Naive thymus-derived CD4-positive, alpha-beta T cell (primary cell): Measurements from ENCODE around the gene RDH5. TPM values are rescaled to one million over a fixed set of nuclear protein-coding genes. Genes with fewer than 3 reads are reported as not detected.

Experiments used
- ATAC-seq: fragments of 150-1000 bp; cut with Tn5 transposase; 2 replicates; pipeline ENCODE4 v1.10.0; 2021; ENCODE audit warnings: mild to moderate bottlenecking, moderate library complexity
- CTCF ChIA-PET: fragments of 350-600 bp; sonication (Branson Sonifier 250); formaldehyde crosslinking; loops from one replicate; lab custom pipeline; 2021; ENCODE audit warnings: antibody characterized with exemption; lab: Charles Lee
- POLR2A ChIA-PET: fragments of 350-600 bp; sonication (Branson Sonifier 250); formaldehyde crosslinking; loops from one replicate; lab custom pipeline; 2021; ENCODE audit warnings: antibody characterized with exemption, inconsistent platforms; lab: Charles Lee
- DNase-seq, 9 donors: peaks; one replicate each; pipeline versions ENCODE4 v3.0.0 to v3.0.0-alpha.2; 2020 to 2022; ENCODE audit warnings: mixed read lengths in 1 of 9
- H3K27ac ChIP-seq: one replicate; pipeline ENCODE4 v1.7.0; 2013; ENCODE audit warnings: mild to moderate bottlenecking, low read depth, low read length, moderate library complexity
- H3K27me3 ChIP-seq, 2 donors: one replicate each; pipeline ENCODE4 v1.7.0; 2013; ENCODE audit warnings: low read length in 2 of 2, mild to moderate bottlenecking in 2 of 2, moderate library complexity in 2 of 2; ENCODE audit not compliant: control insufficient read depth in 2 of 2, insufficient read depth in 2 of 2
- H3K36me3 ChIP-seq, 3 experiments: 1 replicate in 2 of 3; 2 replicates in 1 of 3; pipeline ENCODE4 v1.7.0; 2013; ENCODE audit warnings: low read length in 3 of 3, mild to moderate bottlenecking in 3 of 3, moderate library complexity in 1 of 3; ENCODE audit not compliant: insufficient read depth in 3 of 3, control insufficient read depth in 2 of 3
- H3K4me1 ChIP-seq, 2 donors: one replicate each; pipeline ENCODE4 v1.7.0; 2013; ENCODE audit warnings: low read length in 2 of 2, mild to moderate bottlenecking in 2 of 2, moderate library complexity in 1 of 2; ENCODE audit not compliant: control insufficient read depth in 2 of 2, insufficient read depth in 2 of 2
- H3K4me3 ChIP-seq: 2 replicates; pipeline ENCODE4 v1.7.0; 2013; ENCODE audit warnings: mild to moderate bottlenecking, low read length
- H3K9me3 ChIP-seq, 3 experiments: 1 replicate in 2 of 3; 2 replicates in 1 of 3; pipeline ENCODE4 v1.7.0; 2013; ENCODE audit warnings: low read length in 3 of 3; ENCODE audit not compliant: control insufficient read depth in 2 of 3
- H3K27ac Mint-ChIP-seq, 9 donors: one replicate each; pipeline ENCODE4 v1.8.0; 2020 to 2022; ENCODE audit warnings: mixed read lengths in 9 of 9, mild to moderate bottlenecking in 8 of 9, moderate library complexity in 5 of 9, inconsistent platforms in 2 of 9
- H3K27me3 Mint-ChIP-seq, 5 donors: one replicate each; pipeline ENCODE4 v1.8.0; 2021 to 2022; ENCODE audit warnings: mixed read lengths in 5 of 5, mild to moderate bottlenecking in 1 of 5
- H3K36me3 Mint-ChIP-seq, 5 donors: one replicate each; pipeline ENCODE4 v1.8.0; 2020 to 2022; ENCODE audit warnings: mixed read lengths in 5 of 5, mild to moderate bottlenecking in 3 of 5, inconsistent platforms in 1 of 5
- H3K4me1 Mint-ChIP-seq, 7 donors: one replicate each; pipeline ENCODE4 v1.8.0; 2020 to 2022; ENCODE audit warnings: mixed read lengths in 7 of 7, mild to moderate bottlenecking in 3 of 7, inconsistent platforms in 1 of 7
- H3K4me3 Mint-ChIP-seq, 10 donors: one replicate each; pipeline ENCODE4 v1.8.0; 2020 to 2022; ENCODE audit warnings: mild to moderate bottlenecking in 10 of 10, mixed read lengths in 10 of 10, moderate library complexity in 6 of 10, inconsistent platforms in 2 of 10
- H3K9me3 Mint-ChIP-seq, 11 donors: one replicate each; pipeline ENCODE4 v1.8.0; 2020 to 2022; ENCODE audit warnings: mixed read lengths in 11 of 11, mild to moderate bottlenecking in 4 of 11, inconsistent platforms in 1 of 11, moderate library complexity in 1 of 11
- intact Hi-C, 2 donors: fragments of 100-400 bp; cut with micrococcal nuclease; formaldehyde crosslinking; loops; one replicate each; pipeline ENCODE4 v1.15.1; 2023
- polyA plus RNA-seq, 2 donors: library from polyadenylated mRNA; unstranded; fragments of 300-500 nt; fragmentation: Illumina TruSeq; gene quantifications; one replicate each; pipeline ENCODE4 v1.2.3, GENCODE V29; 2021
- total RNA-seq, 6 experiments: library from RNA in 5 of 6; stranded (reverse) in 5 of 6; gene quantifications; 1 replicate in 5 of 6; 2 replicates in 1 of 6; pipeline ENCODE4 v1.2.3 and lab custom pipeline; 2021 to 2026

Gene RDH5
- total and polyA plus RNA-seq, 7 experiments from 2014 or later: 0.67 to 24.9 (median 14.9) TPM

DNA sequence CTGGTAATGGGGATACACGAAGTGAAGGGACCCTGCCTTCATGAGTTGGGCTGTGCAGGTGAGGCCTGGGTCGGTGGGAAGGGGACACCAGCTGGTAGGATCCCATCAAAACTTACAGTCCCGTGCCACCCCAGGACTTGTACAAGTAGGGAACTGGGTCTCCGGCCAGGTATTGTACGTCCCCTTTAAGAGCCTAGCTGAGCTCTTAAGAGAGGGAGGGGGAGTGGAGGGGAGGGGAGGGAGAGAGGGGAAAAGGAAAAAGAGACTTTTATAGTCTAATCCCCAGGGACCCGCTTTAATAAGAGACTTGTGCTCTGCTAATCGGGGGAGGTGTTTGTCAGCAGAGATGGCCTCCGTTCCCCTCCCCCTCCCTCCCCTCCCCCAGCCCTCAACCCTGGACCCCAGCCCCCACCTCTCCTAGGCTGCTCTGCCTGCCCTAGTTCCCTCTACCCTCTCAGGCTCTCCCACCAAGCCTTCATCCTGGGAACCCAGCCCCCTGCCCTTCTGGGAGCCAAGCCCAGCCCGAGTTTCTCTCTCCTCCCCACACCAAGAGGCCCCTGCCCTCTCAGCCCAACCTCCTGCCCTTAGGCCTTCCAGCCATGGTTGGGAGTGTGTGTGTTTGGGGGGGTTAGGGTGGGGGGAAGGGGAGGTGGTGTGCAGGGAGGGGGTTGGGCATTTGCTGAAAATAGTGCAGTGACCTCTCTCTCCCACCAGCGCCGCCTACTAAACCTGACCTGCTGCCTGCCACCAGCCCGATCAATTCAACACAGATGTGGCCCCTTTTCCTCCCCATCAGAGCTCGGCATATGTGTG lies 25.4 kb downstream of the RDH5 start:
- Mint-ChIP-seq H3K9me3 (no peaks in the 10 kb centered on the region), H3K27ac (peak overlapping the region in 8 of 9 donors; percentile 67 to 87 (median 81)), H3K27me3 (peaks cover 0 to 8% (median 0%) of the 10 kb centered on the region in 5 donors), H3K4me3 (peak overlapping the region; percentile 46 to 96 (median 93)), H3K36me3 (peaks cover 0 to 6% (median 5%) of the 10 kb centered on the region in 5 donors), H3K4me1 (peaks cover 31 to 46% (median 43%) of the 10 kb centered on the region in 7 donors)
- peak overlapping the region; percentile 63 for H3K27ac ChIP-seq
- H3K36me3 ChIP-seq: peaks cover 0 to 18% (median 0%) of the 10 kb centered on the region in 3 experiments
- DNase-seq: no peak
- H3K4me3 ChIP-seq: no peak overlapping the region
- H3K9me3 ChIP-seq: no peaks in the 10 kb centered on the region
- intact Hi-C loops: no loop called here
- POLR2A ChIA-PET: interaction anchor here (1.0 to 3.0 kb wide), 5 partner anchors 8 to 298 kb away, joined by 3 to 13 read pairs (median 5); partner anchors contain the start of gene RAB5B
- ATAC-seq: no peak
- H3K4me1 ChIP-seq: peaks cover 5 to 19% of the 10 kb centered on the region in 2 donors
- H3K27me3 ChIP-seq: no peaks in the 10 kb centered on the region
- CTCF ChIA-PET: interaction anchor here (0.5 to 1.1 kb wide), 4 partner anchors 11 to 194 kb away, joined by 3 to 5 read pairs (median 4); partner anchors contain the start of gene BLOC1S1

DNA sequence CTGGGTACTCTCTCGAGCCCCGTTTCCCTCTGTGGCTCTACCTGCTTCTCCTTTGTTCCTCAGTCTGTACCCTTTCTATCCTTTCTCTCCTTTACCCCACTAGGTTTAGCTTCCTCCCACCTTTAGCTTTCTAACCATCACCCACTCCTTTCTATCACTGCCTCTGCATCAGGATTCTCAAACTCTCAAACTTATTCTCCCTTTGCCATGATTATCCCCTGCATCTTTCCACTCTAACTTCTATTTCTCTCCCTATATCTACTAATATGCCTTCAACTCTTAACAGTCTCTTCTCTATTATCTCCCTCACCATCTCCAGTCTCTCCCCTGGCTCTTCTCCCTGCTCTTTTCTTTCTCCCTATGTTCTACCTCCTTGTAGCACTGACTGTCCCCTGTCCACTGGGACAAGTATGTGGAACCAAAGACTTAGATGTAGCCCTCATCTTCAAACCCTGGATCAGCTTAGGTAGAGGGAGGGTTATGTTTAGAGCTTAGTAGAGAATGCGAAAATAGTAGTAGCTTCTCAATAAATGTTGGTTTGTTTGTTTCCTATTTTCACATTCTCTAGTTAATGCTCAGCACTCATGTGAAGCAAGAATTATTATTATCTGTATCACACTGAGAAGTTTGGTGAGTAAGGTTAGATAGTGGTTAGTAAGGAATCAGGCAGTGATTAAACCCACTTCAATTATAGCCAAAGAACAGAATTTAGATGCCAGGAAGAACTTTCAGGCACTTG lies 26.1 kb downstream of the RDH5 start:
- ChIA-PET CTCF (interaction anchor here (0.5 to 2.5 kb wide), 6 partner anchors 8 to 209 kb away, joined by 3 to 14 read pairs (median 3); partner anchors contain the start of gene BLOC1S1), POLR2A (interaction anchor here (0.6 to 1.0 kb wide), 4 partner anchors 10 to 305 kb away, joined by 3 read pairs; no protein-coding TSS in a partner anchor)
- H3K27me3 Mint-ChIP-seq: peaks cover 0 to 8% (median 0%) of the 10 kb centered on the region in 5 donors
- H3K36me3 ChIP-seq: peaks cover 0 to 26% (median 3%) of the 10 kb centered on the region in 3 experiments
- H3K4me1 ChIP-seq: peaks cover 5 to 19% of the 10 kb centered on the region in 2 donors
- H3K4me3 ChIP-seq: no peak overlapping the region
- H3K27ac Mint-ChIP-seq: peak overlapping the region; percentile 13 to 78 (median 69)
- peaks cover 0 to 9% (median 6%) of the 10 kb centered on the region in 5 donors for H3K36me3 Mint-ChIP-seq
- peak overlapping the region; percentile 63 for H3K27ac ChIP-seq
- no peak for ATAC-seq
- H3K4me3 Mint-ChIP-seq: peak overlapping the region; percentile 5 to 96 (median 30)
- peaks cover 31 to 46% (median 43%) of the 10 kb centered on the region in 7 donors for H3K4me1 Mint-ChIP-seq
- no peaks in the 10 kb centered on the region for H3K27me3 ChIP-seq
- no peaks in the 10 kb centered on the region for H3K9me3 Mint-ChIP-seq
- DNase-seq: no peak
- no peaks in the 10 kb centered on the region for H3K9me3 ChIP-seq
- intact Hi-C loops: no loop called here

DNA sequence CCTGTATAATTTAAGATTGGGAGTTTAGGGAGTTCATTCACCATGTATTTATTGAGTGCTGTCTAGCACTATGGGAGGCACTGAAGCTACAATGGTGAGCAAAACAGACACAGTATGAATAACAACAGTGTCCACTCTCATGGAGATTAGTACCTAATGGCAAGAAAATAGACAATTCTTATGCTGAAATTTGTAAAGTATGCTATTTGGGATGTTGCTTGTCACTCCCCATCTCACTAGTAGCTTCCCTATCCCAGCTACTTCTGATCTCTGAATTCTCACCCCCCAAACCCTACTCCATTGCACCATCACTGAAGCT lies 26.7 kb downstream of the RDH5 start:
- Histone ChIP-seq H3K27me3 (no peaks in the 10 kb centered on the region), H3K36me3 (peaks cover 0 to 31% (median 4%) of the 10 kb centered on the region in 3 experiments), H3K4me3 (no peak overlapping the region), H3K4me1 (peaks cover 5 to 19% of the 10 kb centered on the region in 2 donors), H3K27ac (peak overlapping the region; percentile 63), H3K9me3 (no peaks in the 10 kb centered on the region)
- Mint-ChIP-seq H3K36me3 (peaks cover 0 to 9% (median 6%) of the 10 kb centered on the region in 5 donors), H3K27ac (peak overlapping the region in 8 of 9 donors; percentile 32 to 78 (median 71)), H3K9me3 (no peaks in the 10 kb centered on the region), H3K27me3 (peaks cover 0 to 5% (median 0%) of the 10 kb centered on the region in 5 donors), H3K4me1 (peaks cover 31 to 46% (median 41%) of the 10 kb centered on the region in 7 donors), H3K4me3 (no peak overlapping the region)
- CTCF ChIA-PET: interaction anchor here (0.5 to 2.5 kb wide), 7 partner anchors 9 to 209 kb away, joined by 3 to 14 read pairs (median 3); partner anchors contain the start of gene BLOC1S1
- ATAC-seq (no peak), DNase-seq (no peak)
- POLR2A ChIA-PET: interaction anchor here (0.6 to 1.2 kb wide), 5 partner anchors 31 to 304 kb away, joined by 3 to 4 read pairs (median 3); partner anchors contain the start of gene BLOC1S1
- intact Hi-C loops: no loop called here

DNA sequence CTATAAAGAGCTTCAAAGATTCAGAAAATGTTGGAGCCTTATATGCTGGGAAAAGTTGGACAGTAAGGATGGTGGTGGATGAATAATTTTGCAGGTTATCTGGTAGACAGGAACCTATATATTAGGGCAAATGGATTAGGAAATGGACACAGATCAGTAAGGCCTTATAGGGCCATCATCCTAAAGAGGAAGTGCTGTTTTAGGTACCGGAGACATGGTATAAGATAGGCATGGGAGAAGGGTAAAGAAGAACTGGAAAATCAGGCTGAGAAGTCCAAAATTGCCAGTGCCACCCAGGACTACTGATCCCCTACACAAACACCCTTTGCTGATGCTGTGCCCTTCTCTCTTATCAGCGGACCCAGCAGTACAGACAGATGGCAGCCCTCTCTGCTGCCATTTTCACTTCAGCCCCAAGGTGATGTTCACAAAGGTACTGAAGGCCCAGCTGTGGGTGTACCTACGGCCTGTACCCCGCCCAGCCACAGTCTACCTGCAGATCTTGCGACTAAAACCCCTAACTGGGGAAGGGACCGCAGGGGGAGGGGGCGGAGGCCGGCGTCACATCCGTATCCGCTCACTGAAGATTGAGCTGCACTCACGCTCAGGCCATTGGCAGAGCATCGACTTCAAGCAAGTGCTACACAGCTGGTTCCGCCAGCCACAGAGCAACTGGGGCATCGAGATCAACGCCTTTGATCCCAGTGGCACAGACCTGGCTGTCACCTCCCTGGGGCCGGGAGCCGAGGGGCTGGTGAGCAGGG lies 28.2 kb downstream of the RDH5 start:
- peaks cover 0 to 9% (median 6%) of the 10 kb centered on the region in 5 donors for H3K36me3 Mint-ChIP-seq
- H3K27me3 ChIP-seq: no peaks in the 10 kb centered on the region
- H3K4me3 ChIP-seq: no peak overlapping the region
- ChIA-PET CTCF (interaction anchor here (1.3 to 2.5 kb wide), 2 partner anchors 8 to 10 kb away, joined by 4 to 14 read pairs; no protein-coding TSS in a partner anchor), POLR2A (interaction anchor here (0.6 to 1.3 kb wide), 6 partner anchors 9 to 263 kb away, joined by 3 to 5 read pairs (median 3); partner anchors contain the start of gene BLOC1S1)
- H3K4me3 Mint-ChIP-seq: no peak overlapping the region
- peaks cover 0 to 44% (median 7%) of the 10 kb centered on the region in 3 experiments for H3K36me3 ChIP-seq
- no peaks in the 10 kb centered on the region for H3K9me3 ChIP-seq
- peaks cover 0 to 2% (median 0%) of the 10 kb centered on the region in 11 donors for H3K9me3 Mint-ChIP-seq
- intact Hi-C loops: no loop called here
- H3K27me3 Mint-ChIP-seq: no peaks in the 10 kb centered on the region
- peaks cover 0 to 16% of the 10 kb centered on the region in 2 donors for H3K4me1 ChIP-seq
- peak overlapping the region; percentile 42 to 88 (median 69) for H3K27ac Mint-ChIP-seq
- ATAC-seq: no peak
- H3K27ac ChIP-seq: no peak overlapping the region
- DNase-seq: no peak
- H3K4me1 Mint-ChIP-seq: peaks cover 25 to 40% (median 32%) of the 10 kb centered on the region in 7 donors

DNA sequence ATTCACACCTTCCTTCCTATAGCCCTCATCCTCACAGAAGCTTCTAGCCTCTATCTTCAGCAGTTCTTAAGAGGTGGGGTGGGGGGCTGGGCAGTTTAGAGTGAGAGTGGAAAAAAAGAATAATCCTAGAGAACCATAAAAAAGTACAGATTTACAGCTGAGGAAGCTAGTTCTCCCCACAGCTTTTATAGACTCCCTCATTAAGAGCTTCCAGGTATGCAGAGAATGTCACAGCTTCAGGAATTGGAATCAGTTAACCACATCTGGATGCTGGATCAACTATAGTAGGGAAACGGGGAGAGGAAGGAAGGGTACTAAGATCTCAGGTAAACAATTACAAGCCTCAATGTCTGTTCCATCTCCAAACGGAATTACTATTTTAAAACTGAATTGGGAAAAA lies 35.1 kb downstream of the RDH5 start:
- intact Hi-C loops: no loop called here
- peaks cover 0 to 2% (median 0%) of the 10 kb centered on the region in 11 donors for H3K9me3 Mint-ChIP-seq
- ATAC-seq (no peak), DNase-seq (no peak)
- no peak overlapping the region for H3K27ac ChIP-seq
- no peaks in the 10 kb centered on the region for H3K9me3 ChIP-seq
- POLR2A ChIA-PET: interaction anchor here (0.6 to 1.4 kb wide), 5 partner anchors 12 to 218 kb away, joined by 3 to 4 read pairs (median 3); partner anchors contain the start of genes GDF11 and RAB5B
- CTCF ChIA-PET: interaction anchor here (0.6 to 2.4 kb wide), 3 partner anchors 16 to 189 kb away, joined by 3 to 10 read pairs (median 3); no protein-coding TSS in a partner anchor
- peak overlapping the region; percentile 6 to 79 (median 61) for H3K27ac Mint-ChIP-seq
- peaks cover 9 to 39% (median 18%) of the 10 kb centered on the region in 5 donors for H3K36me3 Mint-ChIP-seq
- H3K36me3 ChIP-seq: peaks cover 17 to 86% (median 24%) of the 10 kb centered on the region in 3 experiments
- H3K4me1 Mint-ChIP-seq: peaks cover 0 to 10% (median 4%) of the 10 kb centered on the region in 7 donors
- H3K4me3 Mint-ChIP-seq: peak overlapping the region in 1 of 10 donors; percentile 12
- H3K4me3 ChIP-seq: no peak overlapping the region
- H3K27me3 ChIP-seq: no peaks in the 10 kb centered on the region
- H3K4me1 ChIP-seq: no peaks in the 10 kb centered on the region
- H3K27me3 Mint-ChIP-seq: no peaks in the 10 kb centered on the region
